GM12874 (cell line): ENCODE measurements around the gene OSMR.

Experiments
- CTCF ChIP-seq: IDR thresholded peaks from 2 replicates; pipeline ENCODE4 v1.5.1; 2011; ENCODE audit warnings: low read depth, mild to moderate bottlenecking, control low read depth, low read length, moderate library complexity; ENCODE audit not compliant: insufficient read depth

Gene OSMR

GRCh38 chr5:38921174-38921573 is 75.4 kb downstream of the OSMR start:
- no peak for TF ChIP-seq CTCF

- TF ChIP-seq CTCF = peak; percentile 83
These were observed 76.4 kb downstream of the OSMR start for GRCh38 chr5:38922199-38922598.

DNA sequence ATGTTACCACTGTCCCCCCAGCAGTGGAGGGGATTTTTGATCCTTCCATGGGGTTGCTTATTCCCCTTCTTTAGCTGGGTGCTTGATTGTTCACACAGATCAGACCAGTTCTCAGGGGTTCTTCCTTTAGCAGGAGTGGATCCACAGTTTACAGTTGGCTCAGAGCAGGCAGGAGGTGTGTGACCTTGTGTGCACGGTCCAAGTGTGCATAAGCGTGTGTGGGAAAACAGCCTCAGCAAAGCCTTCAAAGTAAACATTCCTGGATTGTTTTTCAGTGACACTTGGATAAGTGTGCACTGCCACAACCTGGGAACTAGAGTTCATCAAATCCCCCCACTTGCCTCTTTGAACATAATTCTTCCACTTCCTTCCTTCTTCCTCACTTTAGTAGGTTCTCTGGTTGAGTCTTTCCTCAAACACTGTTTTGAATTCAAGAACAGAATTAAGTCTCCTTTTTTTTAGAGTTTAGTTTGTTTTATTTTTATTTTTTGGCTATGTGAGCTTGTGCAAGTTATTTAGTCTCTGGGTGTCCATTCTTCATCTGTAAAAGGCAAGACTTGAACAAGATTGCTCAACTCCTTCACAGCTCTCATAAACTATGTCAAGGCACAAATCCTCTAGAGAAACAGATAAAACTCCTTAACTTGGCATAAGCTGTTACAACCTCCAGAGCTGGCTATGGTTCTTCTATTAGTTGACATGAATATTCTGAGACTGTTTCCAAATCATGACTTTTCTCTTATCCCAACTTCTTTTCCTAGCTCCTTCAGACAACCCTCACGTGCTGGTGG is 78.0 kb downstream of the OSMR start:
- no peak for TF ChIP-seq CTCF

- no peak for TF ChIP-seq CTCF
These were observed 79.5 kb downstream of the OSMR start for GRCh38 chr5:38925154-38925925.

DNA sequence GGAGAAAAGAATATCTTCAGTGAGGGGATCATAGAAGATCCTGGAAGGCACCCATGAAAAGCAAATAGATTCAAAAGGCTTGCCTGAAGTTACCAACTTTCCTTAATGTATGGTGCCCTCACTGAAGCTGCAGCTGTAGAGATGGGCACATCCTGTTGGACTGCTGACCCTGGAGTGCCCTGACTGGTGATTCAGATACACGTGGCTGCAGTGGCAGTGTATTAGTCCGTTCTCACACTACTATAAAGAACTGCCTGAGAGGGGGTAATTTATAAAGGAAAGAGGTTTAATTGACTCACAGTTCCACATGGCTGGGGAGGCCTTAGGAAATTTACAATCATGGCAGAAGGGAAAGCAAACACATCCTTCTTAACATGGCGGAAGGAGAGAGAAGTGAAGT is 80.3 kb downstream of the OSMR start:
- TF ChIP-seq CTCF = no peak

GRCh38 chr5:38927470-38927869 is 81.7 kb downstream of the OSMR start:
- no peak for TF ChIP-seq CTCF

GRCh38 chr5:38929838-38930237 is 84.0 kb downstream of the OSMR start:
- no peak for TF ChIP-seq CTCF
